NCI-H2196 treated with DMSO at 0.1 percent for 48 hours (cell line): ENCODE measurements around the gene TRMT10C.
"Not testable (repeated sequence)": the region's sequence is repeated elsewhere in the genome, so short reads cannot be mapped to it uniquely, and the experiment has no call there.

ENCODE experiments used
- DNase-seq: peaks from one replicate; lab custom pipeline; 2025; ENCODE audit not compliant: unreplicated experiment; lab: John Stamatoyannopoulos, UW

TRMT10C gene

GRCh38 chr3:101561630-101562328 is at the start of gene TRMT10C:
TRMT10C (plus strand) TSS chr3:101561868; CDS start chr3:101564782, 2,914 bp downstream.
- DNase-seq, result peak; percentile 91

DNA sequence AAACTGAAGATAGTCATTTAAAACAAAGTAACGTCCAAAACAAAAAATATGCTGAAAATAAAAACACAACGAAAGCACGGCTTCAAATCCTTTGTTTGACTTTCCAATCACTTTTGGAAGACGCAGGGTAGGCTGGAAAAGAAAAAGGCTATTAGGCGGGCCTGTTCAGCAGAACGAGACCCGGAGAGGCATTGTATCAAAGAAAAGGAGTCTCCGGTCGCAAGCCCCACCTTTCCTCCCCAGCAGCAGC is 49.3 kb upstream of the TRMT10C start:
- DNase-seq, result no peak

GRCh38 chr3:101512646-101513418 is 48.8 kb upstream of the TRMT10C start, which contains the start of gene SENP7:
SENP7 (minus strand) TSS chr3:101513212; CDS start chr3:101513130, 82 bp downstream.
- peak; percentile 83 for DNase-seq

GRCh38 chr3:101513419-101513986 is 48.2 kb upstream of the TRMT10C start:
- peak; percentile 63 for DNase-seq

GRCh38 chr3:101518421-101518871 is 43.2 kb upstream of the TRMT10C start:
- peak; percentile 36 for DNase-seq

GRCh38 chr3:101519685-101520365 is 41.8 kb upstream of the TRMT10C start:
- DNase-seq, result no peak

GRCh38 chr3:101521211-101521701 is 40.4 kb upstream of the TRMT10C start:
- no peak for DNase-seq

GRCh38 chr3:101527441-101527840 is 34.2 kb upstream of the TRMT10C start:
- no peak for DNase-seq

DNA sequence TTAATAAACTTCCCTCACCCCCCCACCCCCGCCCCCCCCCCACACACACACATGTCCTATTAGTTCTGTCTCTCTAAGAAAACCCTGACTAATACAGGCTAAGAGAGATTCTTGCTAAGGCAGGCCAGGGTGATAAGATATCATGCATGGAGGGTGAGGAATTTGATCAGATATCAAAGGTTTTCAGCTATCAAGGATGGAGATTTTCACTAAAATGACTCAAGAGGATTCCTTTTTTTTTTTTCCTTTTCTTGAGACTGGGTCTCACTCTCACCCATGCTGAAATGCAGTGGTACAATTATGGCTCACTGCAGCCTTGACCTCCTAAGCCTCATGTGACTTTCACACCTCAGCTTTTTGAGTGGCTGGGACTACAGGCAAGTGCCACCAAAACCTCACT is 33.8 kb upstream of the TRMT10C start:
- no peak for DNase-seq

DNA sequence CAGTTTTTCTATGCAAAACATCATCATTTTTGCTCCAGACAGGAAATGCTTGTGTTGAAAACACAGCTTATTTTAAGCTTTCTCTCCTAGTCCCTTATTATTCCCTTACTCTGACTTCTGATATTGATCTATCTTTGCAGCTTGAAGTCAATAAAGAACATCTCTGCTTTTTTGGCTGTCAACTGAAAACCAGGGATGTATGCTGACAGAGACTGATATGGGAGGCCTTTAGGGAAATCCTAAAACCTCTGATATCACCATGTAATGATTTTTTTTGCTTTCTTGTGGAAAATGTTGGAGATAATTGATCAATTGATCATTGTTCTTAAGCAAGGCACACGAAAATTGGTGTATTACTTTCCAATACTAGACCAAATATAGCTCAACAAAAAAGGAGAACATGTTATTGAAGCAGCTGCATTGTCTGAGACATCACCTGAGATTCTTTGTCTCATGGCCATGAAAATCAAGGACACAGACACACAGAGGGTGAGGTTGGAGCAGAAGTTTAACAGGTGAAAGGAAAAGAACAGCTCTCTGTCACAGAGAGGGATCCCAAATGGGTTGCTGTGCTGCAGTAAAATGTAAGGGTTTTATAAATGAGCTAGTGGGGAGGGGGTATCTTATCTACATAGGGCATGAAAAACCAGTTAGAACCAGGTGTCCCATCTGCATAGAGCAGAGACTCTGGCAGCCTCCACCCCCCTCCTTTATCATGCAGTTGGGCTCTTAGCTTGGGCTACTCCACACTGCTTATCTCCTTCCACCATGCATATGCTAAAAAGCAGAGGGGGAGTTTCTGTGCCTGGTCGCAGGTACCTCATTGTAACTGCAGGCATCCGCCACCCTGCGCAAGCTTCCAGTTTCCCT is 31.6 kb upstream of the TRMT10C start:
- no peak for DNase-seq

- no peak for DNase-seq
Observed at GRCh38 chr3:101530686-101531047, 31.0 kb upstream of the TRMT10C start.

DNA sequence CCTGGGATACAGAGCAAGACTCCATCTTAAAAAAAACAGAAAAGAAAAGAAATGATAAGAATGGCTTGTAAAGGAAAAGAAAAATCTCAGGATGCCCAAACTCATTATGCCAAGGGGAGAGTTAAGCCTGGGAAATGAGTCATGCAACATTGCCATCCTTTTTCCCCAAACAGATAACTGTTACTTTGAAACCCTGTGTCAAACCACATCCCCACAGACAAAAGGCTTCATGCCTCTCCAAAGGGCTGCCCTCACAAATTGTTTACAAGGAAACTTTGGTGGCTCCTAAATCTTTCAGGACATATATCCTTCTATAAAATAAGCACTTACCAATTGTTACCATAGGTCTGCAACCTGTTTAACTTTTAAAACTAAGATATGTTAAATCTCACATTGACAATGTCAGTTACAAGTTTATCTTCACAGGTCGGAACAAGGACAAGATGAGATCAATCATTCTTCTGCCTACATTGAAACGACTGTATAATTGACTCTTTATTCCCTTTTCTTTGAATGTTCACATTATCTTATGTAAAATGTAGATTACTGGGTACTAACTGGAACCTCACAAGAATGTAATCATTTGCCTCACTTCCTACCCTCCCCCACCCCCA is 30.1 kb upstream of the TRMT10C start:
- no peak for DNase-seq

DNA sequence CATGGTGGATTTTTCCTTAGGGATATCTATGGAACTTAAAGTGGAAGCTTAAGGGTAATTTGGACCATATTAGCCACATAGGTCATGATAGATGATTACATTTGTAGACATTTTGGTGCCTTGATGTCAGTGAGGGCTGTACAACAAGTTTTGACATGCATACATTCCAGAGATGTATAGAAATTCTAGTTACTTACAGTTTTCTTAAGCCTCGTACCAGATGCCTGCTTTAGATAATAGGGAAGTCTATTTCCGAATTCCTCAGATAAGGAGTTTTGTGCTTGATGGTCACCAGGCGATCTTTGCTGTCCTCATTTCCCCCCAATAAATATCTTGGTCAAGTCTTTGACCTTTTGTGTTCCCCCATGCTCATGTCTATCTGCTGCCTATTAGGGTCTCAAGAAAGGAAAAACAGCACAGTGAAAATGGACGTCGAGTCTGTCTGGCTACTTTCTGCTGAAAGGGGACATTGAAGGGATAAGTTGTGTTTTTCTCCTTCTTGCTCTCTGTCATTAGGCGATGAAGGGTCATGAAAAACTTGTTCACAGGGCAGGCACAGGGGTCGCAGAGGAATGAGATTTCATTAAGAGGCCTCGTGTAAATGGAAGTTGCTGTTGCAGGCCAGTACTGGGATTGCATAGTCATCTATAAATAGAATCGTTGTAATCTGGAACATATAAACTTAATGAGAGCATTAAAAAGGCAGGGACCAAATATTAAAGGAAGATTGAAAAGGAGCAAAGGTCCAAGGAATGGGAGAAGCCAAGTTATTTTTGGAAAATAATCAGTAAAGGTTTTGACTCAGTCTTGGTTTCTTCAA is 28.7 kb upstream of the TRMT10C start:
- no peak for DNase-seq

GRCh38 chr3:101533603-101533968 is 28.1 kb upstream of the TRMT10C start:
- no peak for DNase-seq

DNA sequence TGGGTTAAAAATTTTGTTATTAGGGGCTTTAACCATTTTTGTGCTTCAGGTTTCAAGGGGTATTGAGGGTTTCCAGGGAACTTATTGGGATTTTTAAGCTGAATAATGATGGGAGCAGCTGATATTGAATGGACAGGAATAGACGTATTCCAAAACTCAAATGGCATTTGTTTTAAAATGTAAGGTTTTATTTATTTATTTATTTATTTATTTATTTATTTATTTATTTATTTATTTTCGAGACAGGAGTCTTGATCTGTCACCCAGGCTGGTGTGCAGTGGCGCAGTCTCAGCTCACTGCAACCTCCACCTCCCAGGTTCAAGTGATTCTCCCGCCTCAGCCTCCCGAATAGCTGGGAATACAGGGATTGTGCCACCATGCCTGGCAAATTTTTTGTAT is 26.4 kb upstream of the TRMT10C start:
- DNase-seq, result no peak

- no peak for DNase-seq
Observed at GRCh38 chr3:101536266-101536665, 25.4 kb upstream of the TRMT10C start.

DNA sequence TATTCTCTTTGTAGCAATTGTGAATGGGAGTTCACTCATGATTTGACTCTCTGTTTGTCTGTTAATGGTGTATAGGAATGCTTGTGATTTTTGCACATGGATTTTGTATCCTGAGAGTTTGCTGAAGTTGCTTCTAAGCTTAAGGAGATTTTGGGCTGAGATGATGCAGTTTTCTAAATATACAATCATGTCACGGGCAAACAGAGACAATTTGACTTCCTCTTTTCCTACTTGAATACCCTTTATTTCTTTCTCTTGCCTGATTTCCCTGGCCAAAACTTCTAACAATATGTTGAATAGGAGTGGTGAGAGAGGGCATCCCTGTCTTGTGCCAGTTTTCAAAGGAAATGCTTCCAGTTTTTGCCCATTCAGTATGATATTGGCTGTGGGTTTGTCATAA is 24.7 kb upstream of the TRMT10C start:
- not testable (repeated sequence) for DNase-seq

DNA sequence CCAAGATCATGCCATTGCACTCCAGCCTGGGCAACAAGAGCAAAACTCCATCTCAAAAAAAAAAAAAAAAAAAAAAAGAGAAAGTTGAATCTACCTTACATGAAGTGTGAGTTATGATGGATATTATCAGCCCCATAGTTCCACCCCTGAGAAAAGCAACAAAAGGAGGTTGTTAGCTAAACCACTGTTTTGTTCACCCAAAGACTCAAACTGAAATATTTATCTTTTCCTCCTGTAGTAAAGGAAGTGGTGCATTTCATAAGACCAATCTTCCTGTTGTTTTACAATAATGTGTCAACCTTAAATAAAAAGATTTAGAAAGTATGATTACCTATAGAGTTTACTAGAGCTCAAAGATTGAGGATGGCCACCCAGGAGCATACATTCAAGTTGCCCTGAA is 18.7 kb upstream of the TRMT10C start:
- DNase-seq, result no peak

GRCh38 chr3:101544161-101544850 is 17.4 kb upstream of the TRMT10C start:
- no peak for DNase-seq
